Transverse colon (tissue), 4 donors: ENCODE measurements around the gene C10orf143.

Experiments
- EP300 ChIP-seq: sonication (generic); formaldehyde crosslinking; IDR thresholded peaks from one replicate; pipeline ENCODE4 v1.6.1; 2017; ENCODE audit warnings: antibody characterized with exemption, low read depth
- POLR2A ChIP-seq: fragments of 450-650 bp; IDR thresholded peaks from one replicate; pipeline ENCODE4 v1.6.1; 2016; ENCODE audit warnings: antibody characterized with exemption, mild to moderate bottlenecking, moderate library complexity
- POLR2AphosphoS5 ChIP-seq, 3 donors: sonication (generic); formaldehyde crosslinking; IDR thresholded peaks; one replicate each; pipeline ENCODE4 v1.6.1; 2016; ENCODE audit warnings: antibody characterized with exemption in 3 of 3
- TF ChIP-seq, protein P1 (sequence below), 5 experiments: fragments of 200-600 bp in 3 of 5; fragments of 450-650 bp in 2 of 5; sonication (generic) in 3 of 5; IDR thresholded peaks; 1 replicate in 2 of 5; 2 replicates in 3 of 5; pipeline ENCODE4 v1.5.1; 2016 to 2017; ENCODE audit warnings: antibody characterized with exemption in 5 of 5, inconsistent platforms in 3 of 5, mild to moderate bottlenecking in 2 of 5, moderate library complexity in 1 of 5

DNA sequence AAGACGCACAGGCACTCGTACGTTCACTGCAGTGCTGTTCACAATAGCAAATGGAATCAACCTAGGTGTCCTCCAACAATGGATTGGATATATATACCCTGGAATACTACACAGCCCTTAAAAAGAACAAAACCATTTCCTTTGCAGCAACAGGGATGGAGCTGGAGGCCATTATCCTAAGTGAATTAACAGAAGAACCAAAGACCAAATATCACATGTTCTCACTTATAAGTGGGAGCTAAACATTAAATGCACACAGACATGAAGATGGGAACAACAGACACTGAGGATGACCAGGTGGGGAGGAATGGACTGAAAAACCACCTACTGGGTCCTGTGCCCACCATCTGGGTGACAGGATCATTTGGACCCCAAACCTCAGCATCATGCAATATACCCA is 94.5 kb downstream of the C10orf143 start:
- TF ChIP-seq, protein P1, sequence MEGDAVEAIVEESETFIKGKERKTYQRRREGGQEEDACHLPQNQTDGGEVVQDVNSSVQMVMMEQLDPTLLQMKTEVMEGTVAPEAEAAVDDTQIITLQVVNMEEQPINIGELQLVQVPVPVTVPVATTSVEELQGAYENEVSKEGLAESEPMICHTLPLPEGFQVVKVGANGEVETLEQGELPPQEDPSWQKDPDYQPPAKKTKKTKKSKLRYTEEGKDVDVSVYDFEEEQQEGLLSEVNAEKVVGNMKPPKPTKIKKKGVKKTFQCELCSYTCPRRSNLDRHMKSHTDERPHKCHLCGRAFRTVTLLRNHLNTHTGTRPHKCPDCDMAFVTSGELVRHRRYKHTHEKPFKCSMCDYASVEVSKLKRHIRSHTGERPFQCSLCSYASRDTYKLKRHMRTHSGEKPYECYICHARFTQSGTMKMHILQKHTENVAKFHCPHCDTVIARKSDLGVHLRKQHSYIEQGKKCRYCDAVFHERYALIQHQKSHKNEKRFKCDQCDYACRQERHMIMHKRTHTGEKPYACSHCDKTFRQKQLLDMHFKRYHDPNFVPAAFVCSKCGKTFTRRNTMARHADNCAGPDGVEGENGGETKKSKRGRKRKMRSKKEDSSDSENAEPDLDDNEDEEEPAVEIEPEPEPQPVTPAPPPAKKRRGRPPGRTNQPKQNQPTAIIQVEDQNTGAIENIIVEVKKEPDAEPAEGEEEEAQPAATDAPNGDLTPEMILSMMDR (IDR thresholded peaks at IDR 0.05) = no peak
- TF ChIP-seq POLR2AphosphoS5 (IDR thresholded peaks at IDR 0.05) = no peak
- no peak for TF ChIP-seq POLR2A
- no peak for TF ChIP-seq EP300
